ENCODE measurements around the gene DTNBP1. TPM values are rescaled to one million over a fixed set of nuclear protein-coding genes. Genes with fewer than 3 reads are reported as not detected.

DTNBP1 gene
- total and polyA plus RNA-seq, 2 donors (not counting 3 experiments of a cell fraction or from before 2014, with no cell fraction given) = 24.3 to 28.9 TPM

DNA sequence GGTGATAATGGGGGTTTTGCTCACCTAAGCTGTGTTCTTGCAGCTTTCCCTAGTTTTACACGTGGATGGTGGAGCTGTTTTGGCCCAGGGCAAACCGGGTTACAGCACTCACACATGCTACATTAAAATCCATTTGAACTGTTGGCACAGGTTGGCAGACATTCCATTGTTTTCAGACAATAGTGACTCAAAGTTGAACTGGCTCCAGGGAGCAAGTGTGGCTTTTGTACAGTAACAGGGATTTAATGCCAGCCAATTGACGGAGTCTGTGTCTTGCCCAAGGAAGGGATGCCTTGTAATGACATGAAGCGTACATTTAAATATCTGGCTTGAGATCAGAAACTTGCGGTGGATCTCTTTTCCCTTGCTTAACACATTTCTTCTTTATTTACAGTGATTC lies 183.1 kb downstream of the DTNBP1 start:
- H3K4me2 ChIP-seq (ENCODE audit: insufficient read depth, low read length) = no peak overlapping the region
- no peak overlapping the region for H3K9ac ChIP-seq (replicated peaks; ENCODE audit: extremely low read depth, insufficient read depth, low read length)
- H3K4me1 ChIP-seq (ENCODE audit: control insufficient read depth, extremely low read depth, insufficient read depth, low read length) = peaks cover 4% of the 10 kb centered on the region
- no peaks in the 10 kb centered on the region for H3K9me3 ChIP-seq (replicated peaks; ENCODE audit: control insufficient read depth, insufficient read depth, low read length)
- ChIA-PET CTCF (no interaction called here), POLR2A (no interaction called here)
- peak; percentile 72 for DNase-seq (ENCODE audit: low read depth, low spot score)
- dilution Hi-C loops (cut with MboI; ENCODE audit: extremely low pct_ligation_motif_present, low sequenced_read_pairs) (no loop called here), intact Hi-C loops (cut with micrococcal nuclease) (no loop called here)
- H3K36me3 ChIP-seq (ENCODE audit: control insufficient read depth in 2 of 2, extremely low read depth in 1 of 2, insufficient read depth in 2 of 2, low read length in 2 of 2) = no peaks in the 10 kb centered on the region
- H2AFZ ChIP-seq (ENCODE audit: low read depth, low read length) = no peak overlapping the region
- no peaks in the 10 kb centered on the region for H3K27me3 ChIP-seq (ENCODE audit: control insufficient read depth in 2 of 2, insufficient read depth in 2 of 2, low read length in 2 of 2)
- H3K27ac ChIP-seq (ENCODE audit: insufficient read depth, low read depth, low read length) = no peak overlapping the region
- peak; percentile 78 for FAIRE-seq
- TF ChIP-seq JUN (IDR thresholded peaks at IDR 0.05; ENCODE audit: borderline replicate concordance, insufficient read depth, insufficient read length, low read depth) = no peak
- no peak for TF ChIP-seq MYC (IDR thresholded peaks at IDR 0.05; ENCODE audit: low read depth, low read length)
- no peak for TF ChIP-seq POLR2A (IDR thresholded peaks at IDR 0.05; ENCODE audit: low read depth, low read length)
- TF ChIP-seq, protein P1, sequence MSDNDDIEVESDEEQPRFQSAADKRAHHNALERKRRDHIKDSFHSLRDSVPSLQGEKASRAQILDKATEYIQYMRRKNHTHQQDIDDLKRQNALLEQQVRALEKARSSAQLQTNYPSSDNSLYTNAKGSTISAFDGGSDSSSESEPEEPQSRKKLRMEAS (IDR thresholded peaks at IDR 0.05; ENCODE audit: insufficient read depth, insufficient read length) = no peak
- no peak for TF ChIP-seq FOS (IDR thresholded peaks at IDR 0.05; ENCODE audit: borderline replicate concordance, insufficient read depth, low read length)
- TF ChIP-seq POLR2AphosphoS5 (IDR thresholded peaks at IDR 0.05; ENCODE audit: insufficient read depth, low read depth, low read length) = no peak
- TF ChIP-seq GATA2 (IDR thresholded peaks at IDR 0.05; ENCODE audit: insufficient read depth, insufficient read length, low read depth, low read length) = no peak
- no peak for TF ChIP-seq EZH2 (IDR thresholded peaks at IDR 0.05; ENCODE audit: borderline replicate concordance, low read depth, low read length, severe bottlenecking)
- BruUV-seq (replicated peaks) = no TSS peak
- no peaks in the 10 kb centered on the region for H3K9me1 ChIP-seq (replicated peaks; ENCODE audit: control insufficient read depth, extremely low read depth, insufficient read depth, low read length)
- H4K20me1 ChIP-seq (replicated peaks; ENCODE audit: control insufficient read depth, extremely low read depth, insufficient read depth, low read length) = no peaks in the 10 kb centered on the region
- H3K4me3 ChIP-seq (replicated peaks in 1 of 3; ENCODE audit: insufficient read depth in 1 of 3, low read depth in 1 of 3, low read length in 3 of 3) = no peak overlapping the region
- no peaks in the 10 kb centered on the region for H3K79me2 ChIP-seq (ENCODE audit: control insufficient read depth, insufficient read depth, low read length)

DNA sequence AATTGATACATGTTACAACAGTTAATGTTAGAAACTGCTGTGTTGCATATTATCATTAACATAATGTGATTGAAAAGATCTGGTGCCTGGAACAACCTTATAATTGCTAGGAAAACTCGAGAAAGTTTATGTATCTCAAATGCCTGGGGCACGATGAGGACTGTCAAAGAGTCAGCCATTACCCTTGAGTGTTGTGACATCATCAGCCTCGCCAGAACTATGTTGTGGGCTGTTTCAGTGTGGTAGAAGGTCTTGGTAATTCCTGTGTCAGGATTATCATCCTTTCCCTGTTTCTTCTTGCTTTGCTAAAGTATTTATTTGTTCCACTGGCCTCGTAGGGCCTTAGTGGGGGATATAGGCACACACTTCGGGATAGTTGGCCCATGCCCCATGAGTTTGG lies 185.1 kb downstream of the DTNBP1 start:
- Histone ChIP-seq H3K79me2 (ENCODE audit: control insufficient read depth, insufficient read depth, low read length) (no peaks in the 10 kb centered on the region), H3K9me1 (replicated peaks; ENCODE audit: control insufficient read depth, extremely low read depth, insufficient read depth, low read length) (no peaks in the 10 kb centered on the region), H3K36me3 (ENCODE audit: control insufficient read depth in 2 of 2, extremely low read depth in 1 of 2, insufficient read depth in 2 of 2, low read length in 2 of 2) (no peaks in the 10 kb centered on the region), H3K4me2 (ENCODE audit: insufficient read depth, low read length) (no peak overlapping the region), H3K4me3 (replicated peaks in 1 of 3; ENCODE audit: insufficient read depth in 1 of 3, low read depth in 1 of 3, low read length in 3 of 3) (no peak overlapping the region), H3K27ac (ENCODE audit: insufficient read depth, low read depth, low read length) (no peak overlapping the region), H3K4me1 (ENCODE audit: control insufficient read depth, extremely low read depth, insufficient read depth, low read length) (peaks cover 8% of the 10 kb centered on the region), H3K27me3 (ENCODE audit: control insufficient read depth in 2 of 2, insufficient read depth in 2 of 2, low read length in 2 of 2) (no peaks in the 10 kb centered on the region), H3K9ac (replicated peaks; ENCODE audit: extremely low read depth, insufficient read depth, low read length) (no peak overlapping the region), H4K20me1 (replicated peaks; ENCODE audit: control insufficient read depth, extremely low read depth, insufficient read depth, low read length) (no peaks in the 10 kb centered on the region), H2AFZ (ENCODE audit: low read depth, low read length) (no peak overlapping the region), H3K9me3 (replicated peaks; ENCODE audit: control insufficient read depth, insufficient read depth, low read length) (no peaks in the 10 kb centered on the region)
- intact Hi-C loops (cut with micrococcal nuclease) = no loop called here
- FAIRE-seq = no peak
- ChIA-PET POLR2A (no interaction called here), CTCF (no interaction called here)
- no peak for DNase-seq (ENCODE audit: low read depth, low spot score)
- BruUV-seq (replicated peaks) = no TSS peak
- TF ChIP-seq, protein P2, sequence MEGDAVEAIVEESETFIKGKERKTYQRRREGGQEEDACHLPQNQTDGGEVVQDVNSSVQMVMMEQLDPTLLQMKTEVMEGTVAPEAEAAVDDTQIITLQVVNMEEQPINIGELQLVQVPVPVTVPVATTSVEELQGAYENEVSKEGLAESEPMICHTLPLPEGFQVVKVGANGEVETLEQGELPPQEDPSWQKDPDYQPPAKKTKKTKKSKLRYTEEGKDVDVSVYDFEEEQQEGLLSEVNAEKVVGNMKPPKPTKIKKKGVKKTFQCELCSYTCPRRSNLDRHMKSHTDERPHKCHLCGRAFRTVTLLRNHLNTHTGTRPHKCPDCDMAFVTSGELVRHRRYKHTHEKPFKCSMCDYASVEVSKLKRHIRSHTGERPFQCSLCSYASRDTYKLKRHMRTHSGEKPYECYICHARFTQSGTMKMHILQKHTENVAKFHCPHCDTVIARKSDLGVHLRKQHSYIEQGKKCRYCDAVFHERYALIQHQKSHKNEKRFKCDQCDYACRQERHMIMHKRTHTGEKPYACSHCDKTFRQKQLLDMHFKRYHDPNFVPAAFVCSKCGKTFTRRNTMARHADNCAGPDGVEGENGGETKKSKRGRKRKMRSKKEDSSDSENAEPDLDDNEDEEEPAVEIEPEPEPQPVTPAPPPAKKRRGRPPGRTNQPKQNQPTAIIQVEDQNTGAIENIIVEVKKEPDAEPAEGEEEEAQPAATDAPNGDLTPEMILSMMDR (IDR thresholded peaks at IDR 0.05; ENCODE audit: extremely low read depth in 1 of 2, insufficient read depth in 1 of 2, low read depth in 1 of 2, low read length in 2 of 2) = no peak
- no peak for TF ChIP-seq POLR2AphosphoS5 (IDR thresholded peaks at IDR 0.05; ENCODE audit: insufficient read depth, low read depth, low read length)
- TF ChIP-seq EZH2 (IDR thresholded peaks at IDR 0.05; ENCODE audit: borderline replicate concordance, low read depth, low read length, severe bottlenecking) = no peak
- dilution Hi-C loops (cut with MboI; ENCODE audit: extremely low pct_ligation_motif_present, low sequenced_read_pairs) = no loop called here
